HepG2 (cell line): ENCODE measurements around the gene MRNIP. TPM values are rescaled to one million over a fixed set of nuclear protein-coding genes. Genes with fewer than 3 reads are reported as not detected.
A peak's percentile ranks its signal among the peaks of the same experiment; 100 is the strongest.

Experiments
- ATAC-seq: fragments of 200-7000 bp; cut with Tn5 transposase; 3 replicates; pipeline ENCODE4 v1.9.1; 2020; ENCODE audit warnings: mild to moderate bottlenecking, moderate library complexity
- BruUV-seq: library from RNA; stranded (reverse); fragments of 400-500 nt; replicated peaks from 2 replicates; lab custom pipeline; 2021; lab: Mats Ljungman, UMichigan
- CTCF ChIA-PET: fragments of 300-600 bp; formaldehyde crosslinking; extraction: SDS; loops from one replicate; lab custom pipeline; 2021; ENCODE audit warnings: low total read pairs, inconsistent platforms, low intra/inter-chr PET ratio; lab: Yijun Ruan, JAX
- POLR2A ChIA-PET: fragments of 350-600 bp; sonication (Branson Sonifier 250); formaldehyde crosslinking; loops from one replicate; lab custom pipeline; 2020; ENCODE audit warnings: antibody characterized with exemption, inconsistent platforms; lab: Yijun Ruan, JAX
- DNase-seq: peaks from one replicate; pipeline ENCODE4 v3.0.0-alpha.2; 2015; ENCODE audit warnings: low spot score
- FAIRE-seq: peaks from 3 replicates; lab custom pipeline; 2011; peaks lifted over from hg19 to GRCh38; lab: Jason Lieb, UNC
- H2AFZ ChIP-seq: one replicate; pipeline ENCODE4 v1.6.1; 2011; ENCODE audit warnings: low read length, inconsistent platforms
- H3K27ac ChIP-seq: fragments of 300-600 bp; 3 replicates; pipeline ENCODE4 v1.8.0; 2011; ENCODE audit warnings: mixed run types, mild to moderate bottlenecking, mixed read lengths, low read length, inconsistent platforms; ENCODE audit not compliant: insufficient read depth; ENCODE audit errors: extremely low read length
- H3K27me3 ChIP-seq, 2 experiments: fragments of 200-600 bp in 1 of 2; 2 replicates in 1 of 2; 3 replicates in 1 of 2; pipeline versions ENCODE4 v1.6.0 to v1.8.0; 2011; ENCODE audit warnings: low read length in 2 of 2, mild to moderate bottlenecking in 2 of 2, moderate library complexity in 2 of 2, inconsistent platforms in 1 of 2; ENCODE audit not compliant: insufficient read depth in 2 of 2, control insufficient read depth in 1 of 2
- H3K36me3 ChIP-seq, 2 experiments: fragments of 200-600 bp in 1 of 2; replicated peaks in 1 of 2; 2 replicates in 1 of 2; 3 replicates in 1 of 2; pipeline versions ENCODE4 v1.5.1 to v1.8.0; 2011; ENCODE audit warnings: low read length in 2 of 2, inconsistent platforms in 1 of 2; ENCODE audit not compliant: insufficient read depth in 2 of 2, control insufficient read depth in 1 of 2
- H3K4me1 ChIP-seq: 2 replicates; pipeline ENCODE4 v1.5.1; 2012; ENCODE audit warnings: low read length, inconsistent platforms; ENCODE audit not compliant: insufficient read depth
- H3K4me2 ChIP-seq: 2 replicates; pipeline ENCODE4 v1.6.0; 2011; ENCODE audit warnings: low read depth, low read length, inconsistent platforms
- H3K4me3 ChIP-seq, 3 experiments: fragments of 200-600 bp in 1 of 3; sonication (generic), shearing (Covaris generic) in 1 of 3; replicated peaks in 1 of 3; 2 replicates each; pipeline ENCODE4 v1.5.1; 2011 to 2016; ENCODE audit warnings: low read length in 3 of 3, inconsistent platforms in 2 of 3, low read depth in 2 of 3, mild to moderate bottlenecking in 2 of 3, control low read depth in 1 of 3, mixed read lengths in 1 of 3; ENCODE audit not compliant: insufficient read depth in 1 of 3
- H3K79me2 ChIP-seq: one replicate; pipeline ENCODE4 v1.6.1; 2011; ENCODE audit warnings: low read length, inconsistent platforms; ENCODE audit not compliant: insufficient read depth
- H3K9ac ChIP-seq: 2 replicates; pipeline ENCODE4 v1.6.0; 2011; ENCODE audit warnings: mild to moderate bottlenecking, low read depth, low read length, inconsistent platforms; ENCODE audit not compliant: insufficient read depth
- H3K9me3 ChIP-seq: 2 replicates; pipeline ENCODE4 v1.5.1; 2012; ENCODE audit warnings: mild to moderate bottlenecking, low read length
- H4K20me1 ChIP-seq: 2 replicates; pipeline ENCODE4 v1.6.0; 2011; ENCODE audit warnings: inconsistent platforms, mild to moderate bottlenecking, low read length, moderate library complexity; ENCODE audit not compliant: insufficient read depth
- ARID2 ChIP-seq: sonication (generic); formaldehyde crosslinking; IDR thresholded peaks from 2 replicates; pipeline ENCODE4 v1.8.1; 2022; ENCODE audit warnings: mild to moderate bottlenecking, missing genetic modification reagents, borderline replicate concordance
- ETV6 ChIP-seq: sonication (generic); formaldehyde crosslinking; conservative IDR thresholded peaks from 2 replicates; pipeline ENCODE4 v1.4.0; 2020; ENCODE audit warnings: missing genetic modification reagents
- HES4 ChIP-seq: sonication (generic); formaldehyde crosslinking; IDR thresholded peaks from 2 replicates; pipeline ENCODE4 v1.9.0; 2021; ENCODE audit warnings: mild to moderate bottlenecking, missing genetic modification reagents, borderline replicate concordance
- IRF2 ChIP-seq: IDR thresholded peaks from 2 replicates; pipeline ENCODE4 v1.6.1; 2018; ENCODE audit warnings: missing genetic modification reagents, missing compliant biosample characterization
- MAZ ChIP-seq, 2 experiments: sonication (generic) in 1 of 2; formaldehyde crosslinking in 1 of 2; IDR thresholded peaks; 2 replicates each; pipeline versions ENCODE4 v1.5.0 to v1.6.1; 2012 to 2020; ENCODE audit warnings: low read depth in 2 of 2, mild to moderate bottlenecking in 2 of 2, borderline replicate concordance in 1 of 2, improper control_type of control experiment in 1 of 2, low read length in 1 of 2, missing genetic modification reagents in 1 of 2, moderate library complexity in 1 of 2
- NONO ChIP-seq, 2 experiments: fragments of 450-650 bp in 1 of 2; sonication (generic) in 1 of 2; formaldehyde crosslinking in 1 of 2; IDR thresholded peaks in 1 of 2; conservative IDR thresholded peaks in 1 of 2; 2 replicates each; pipeline versions ENCODE4 v1.6.1 to v1.8.0; 2017 to 2022; ENCODE audit warnings: mild to moderate bottlenecking in 1 of 2, missing genetic modification reagents in 1 of 2, moderate library complexity in 1 of 2
- TFAP4 ChIP-seq: sonication (generic); IDR thresholded peaks from 2 replicates; pipeline ENCODE4 v1.6.1; 2016; ENCODE audit warnings: low read depth, borderline replicate concordance
- ZNF329 ChIP-seq: sonication (generic); formaldehyde crosslinking; IDR thresholded peaks from 2 replicates; pipeline ENCODE4 v1.9.0; 2021; ENCODE audit warnings: low read depth, mild to moderate bottlenecking, missing genetic modification reagents
- ZNF468 ChIP-seq: sonication (generic); formaldehyde crosslinking; IDR thresholded peaks from 2 replicates; pipeline ENCODE4 v1.8.0; 2022; ENCODE audit warnings: mild to moderate bottlenecking, moderate library complexity, missing genetic modification reagents
- ZNF670 ChIP-seq: sonication (generic); formaldehyde crosslinking; IDR thresholded peaks from 2 replicates; pipeline ENCODE4 v1.8.0; 2022; ENCODE audit warnings: mild to moderate bottlenecking, missing genetic modification reagents, borderline replicate concordance
- WGBS: methylation state at CpG from one replicate; pipeline ENCODE4 v1.1.6; 2017; ENCODE audit warnings: low lambda C conversion rate; 5-methylcytosine and 5-hydroxymethylcytosine counted together
- in situ Hi-C: cut with HindIII; loops from 2 replicates; pipeline ENCODE4 v1.10.0; 2017; ENCODE audit warnings: low pct_unique_long_range_greater_than_20kb; ENCODE audit not compliant: extremely low pct_ligation_motif_present
- intact Hi-C: fragments of 100-400 bp; cut with micrococcal nuclease; formaldehyde crosslinking; loops from one replicate; pipeline ENCODE4 v1.10.0; 2022; ENCODE audit not compliant: unreplicated experiment
- polyA plus RNA-seq, 8 experiments: library from polyadenylated mRNA; depleted of rRNA in 3 of 8; stranded (reverse) in 7 of 8; unstranded in 1 of 8; fragments of >200 nt; fragmentation: Illumina TruSeq in 4 of 8; extraction: Trizol in 4 of 8; gene quantifications; 2 replicates each; pipeline versions ENCODE4 v1.2.1 to v1.2.3, GENCODE V29; 2011 to 2016; ENCODE audit warnings: low read depth in 4 of 8, missing spikeins in 1 of 8, mixed read lengths in 1 of 8; ENCODE audit not compliant: insufficient read depth in 1 of 8
- total RNA-seq, 5 experiments: library from RNA; depleted of rRNA; stranded (reverse); fragments of >200 nt; fragmentation: Illumina TruSeq; extraction: Trizol; gene quantifications; 2 replicates each; pipeline ENCODE4 v1.2.3, GENCODE V29; 2016; ENCODE audit warnings: low read depth in 1 of 5
- TF ChIP-seq, protein P1 (sequence below): sonication (generic); formaldehyde crosslinking; IDR thresholded peaks from 2 replicates; pipeline ENCODE4 v1.8.0; 2022; ENCODE audit warnings: missing genetic modification reagents, mild to moderate bottlenecking, borderline replicate concordance
- TF ChIP-seq, protein P2 (sequence below): sonication (generic); formaldehyde crosslinking; IDR thresholded peaks from 2 replicates; pipeline ENCODE4 v1.5.1; 2020; ENCODE audit warnings: missing genetic modification reagents, mild to moderate bottlenecking, borderline replicate concordance
- TF ChIP-seq, protein P3 (sequence below): IDR thresholded peaks from 2 replicates; pipeline ENCODE4 v1.6.1; 2018; ENCODE audit warnings: missing genetic modification reagents, mild to moderate bottlenecking, missing compliant biosample characterization

The MRNIP gene
- total and polyA plus RNA-seq, 2 of the 13 experiments (the other 11 are each of a cell fraction or from before 2014, with no cell fraction given): 15.5 to 34.1 TPM

GRCh38 chr5:179795863-179796833 lies 62.5 kb downstream of the MRNIP start:
- no peak for FAIRE-seq
- no TSS peak for BruUV-seq
- ChIA-PET POLR2A (interaction anchor here (0.7 to 2.3 kb wide), 10 partner anchors 23 to 172 kb away, joined by 3 to 11 read pairs (median 5); partner anchors contain the start of genes HNRNPH1, MAML1 and SQSTM1), CTCF (interaction anchor here (0.5 to 2.5 kb wide), 4 partner anchors 12 to 128 kb away, joined by 3 to 11 read pairs (median 4); no protein-coding TSS in a partner anchor)
- Histone ChIP-seq H3K79me2 (no peaks in the 10 kb centered on the region), H3K36me3 (peaks cover 23 to 34% of the 10 kb centered on the region in 2 experiments; a peak in 4 of 5 replicates), H3K4me3 (peak overlapping the region; percentile 58 to 78 (median 76)), H3K27me3 (no peaks in the 10 kb centered on the region), H3K4me1 (peaks cover 39% of the 10 kb centered on the region), H2AFZ (no peak overlapping the region), H3K9ac (peak overlapping the region; percentile 76), H3K27ac (peak overlapping the region; percentile 77), H4K20me1 (0 out of 2 replicates have a peak, but pooled peaks cover under 1% of the 10 kb centered on the region), H3K4me2 (peak overlapping the region; percentile 86), H3K9me3 (no peaks in the 10 kb centered on the region)
- peak; percentile 63 for DNase-seq
- ATAC-seq: peak; percentile 67
- intact Hi-C loops (loop anchor here (2.0 kb wide), 1 partner anchor 33 kb away; no protein-coding TSS in a partner anchor), in situ Hi-C loops (no loop called here)
- 10% methylated on average over 9 of the region's 113 CpGs for WGBS
- peak; percentile 37 for TF ChIP-seq HES4 (CRISPR knock-in tag)
- TF ChIP-seq IRF2 (CRISPR knock-in tag): peak; percentile 18; the same call in 1 of the 2 replicates
- no peak for TF ChIP-seq ZNF468 (CRISPR knock-in tag)
- TF ChIP-seq, protein P1, sequence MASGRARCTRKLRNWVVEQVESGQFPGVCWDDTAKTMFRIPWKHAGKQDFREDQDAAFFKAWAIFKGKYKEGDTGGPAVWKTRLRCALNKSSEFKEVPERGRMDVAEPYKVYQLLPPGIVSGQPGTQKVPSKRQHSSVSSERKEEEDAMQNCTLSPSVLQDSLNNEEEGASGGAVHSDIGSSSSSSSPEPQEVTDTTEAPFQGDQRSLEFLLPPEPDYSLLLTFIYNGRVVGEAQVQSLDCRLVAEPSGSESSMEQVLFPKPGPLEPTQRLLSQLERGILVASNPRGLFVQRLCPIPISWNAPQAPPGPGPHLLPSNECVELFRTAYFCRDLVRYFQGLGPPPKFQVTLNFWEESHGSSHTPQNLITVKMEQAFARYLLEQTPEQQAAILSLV (CRISPR knock-in tag): 0 out of 2 replicates have a peak, but pooled peaks have one; percentile 30
- TF ChIP-seq NONO (IDR thresholded peaks at IDR 0.05): no peak
- peak; percentile 61; the same call in 1 of the 2 replicates for TF ChIP-seq NONO (CRISPR knock-in tag; conservative IDR thresholded peaks at IDR 0.05)
- peak; percentile 31; the same call in 1 of the 2 replicates for TF ChIP-seq ZNF329
- TF ChIP-seq ARID2 (CRISPR knock-in tag): 0 out of 2 replicates have a peak, but pooled peaks have one; percentile 39
- no peak for TF ChIP-seq MAZ (IDR thresholded peaks at IDR 0.05; ENCODE audit: borderline replicate concordance, low read depth, low read length)
- TF ChIP-seq MAZ (CRISPR knock-in tag; IDR thresholded peaks at IDR 0.05; ENCODE audit: low read depth): peak; percentile 73
- TF ChIP-seq ETV6 (CRISPR knock-in tag): no peak; the same call in 1 of the 2 replicates
- TF ChIP-seq, protein P2, sequence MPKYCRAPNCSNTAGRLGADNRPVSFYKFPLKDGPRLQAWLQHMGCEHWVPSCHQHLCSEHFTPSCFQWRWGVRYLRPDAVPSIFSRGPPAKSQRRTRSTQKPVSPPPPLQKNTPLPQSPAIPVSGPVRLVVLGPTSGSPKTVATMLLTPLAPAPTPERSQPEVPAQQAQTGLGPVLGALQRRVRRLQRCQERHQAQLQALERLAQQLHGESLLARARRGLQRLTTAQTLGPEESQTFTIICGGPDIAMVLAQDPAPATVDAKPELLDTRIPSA (CRISPR knock-in tag): 0 out of 2 replicates have a peak, but pooled peaks have one; percentile 76
- TF ChIP-seq TFAP4: 0 out of 2 replicates have a peak, but pooled peaks have one; percentile 5
- peak; percentile 42; the same call in 1 of the 2 replicates for TF ChIP-seq ZNF670 (CRISPR knock-in tag)
- TF ChIP-seq, protein P3, sequence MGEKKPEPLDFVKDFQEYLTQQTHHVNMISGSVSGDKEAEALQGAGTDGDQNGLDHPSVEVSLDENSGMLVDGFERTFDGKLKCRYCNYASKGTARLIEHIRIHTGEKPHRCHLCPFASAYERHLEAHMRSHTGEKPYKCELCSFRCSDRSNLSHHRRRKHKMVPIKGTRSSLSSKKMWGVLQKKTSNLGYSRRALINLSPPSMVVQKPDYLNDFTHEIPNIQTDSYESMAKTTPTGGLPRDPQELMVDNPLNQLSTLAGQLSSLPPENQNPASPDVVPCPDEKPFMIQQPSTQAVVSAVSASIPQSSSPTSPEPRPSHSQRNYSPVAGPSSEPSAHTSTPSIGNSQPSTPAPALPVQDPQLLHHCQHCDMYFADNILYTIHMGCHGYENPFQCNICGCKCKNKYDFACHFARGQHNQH (CRISPR knock-in tag): peak; percentile 2; the same call in 1 of the 2 replicates
